ENCODE results near the gene NT5DC2. TPM values are rescaled to one million over a fixed set of nuclear protein-coding genes. Genes with fewer than 3 reads are reported as not detected.

NT5DC2 gene
- total RNA-seq, 2 donors from 2014 or later: 47.6 to 83.4 TPM

DNA sequence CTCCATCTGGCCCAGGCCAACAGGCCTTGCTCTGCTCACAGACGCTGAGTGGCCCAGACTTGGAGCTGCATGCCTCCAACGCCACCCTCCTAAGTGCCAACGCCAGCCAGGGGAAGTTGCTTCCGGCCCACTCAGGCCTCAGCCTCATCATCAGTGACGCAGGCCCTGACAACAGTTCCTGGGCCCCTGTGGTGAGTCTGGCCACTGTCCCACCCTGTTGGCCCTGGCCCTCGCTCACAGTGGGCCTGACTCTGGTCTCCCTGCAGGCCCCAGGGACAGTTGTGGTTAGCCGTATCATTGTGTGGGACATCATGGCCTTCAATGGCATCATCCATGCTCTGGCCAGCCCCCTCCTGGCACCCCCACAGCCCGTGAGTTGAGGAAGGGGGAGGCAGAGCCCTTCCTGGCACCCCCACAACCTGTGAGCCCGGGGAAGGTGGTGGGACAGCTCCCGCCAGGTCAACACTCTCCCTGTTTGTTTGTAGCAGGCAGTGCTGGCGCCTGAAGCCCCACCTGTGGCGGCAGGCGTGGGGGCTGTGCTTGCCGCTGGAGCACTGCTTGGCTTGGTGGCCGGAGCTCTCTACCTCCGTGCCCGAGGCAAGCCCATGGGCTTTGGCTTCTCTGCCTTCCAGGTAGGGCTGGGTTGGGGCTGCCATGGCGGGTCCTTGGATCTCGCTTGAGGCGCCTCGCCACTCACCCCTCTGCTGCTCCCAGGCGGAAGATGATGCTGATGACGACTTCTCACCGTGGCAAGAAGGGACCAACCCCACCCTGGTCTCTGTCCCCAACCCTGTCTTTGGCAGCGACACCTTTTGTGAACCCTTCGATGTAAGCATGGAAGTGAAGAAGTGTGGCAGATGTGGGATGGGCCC, 10.0 kb downstream of the NT5DC2 start:
- no peak for TF ChIP-seq CTCF (IDR thresholded peaks at IDR 0.05)
- peaks cover 7% of the 10 kb centered on the region for H3K36me3 ChIP-seq
- H3K27ac ChIP-seq: no peak overlapping the region

GRCh38 chr3:52522651-52523251, 10.9 kb downstream of the NT5DC2 start:
- no peak for TF ChIP-seq CTCF (IDR thresholded peaks at IDR 0.05)
- peaks cover 5% of the 10 kb centered on the region for H3K36me3 ChIP-seq
- no peak for ATAC-seq (ENCODE audit: insufficient number of reproducible peaks, low FRiP score, low read depth)
- H3K4me1 ChIP-seq (ENCODE audit: control insufficient read depth in 1 of 2, low read depth in 2 of 2): peaks cover 5 to 14% of the 10 kb centered on the region in 2 donors
- no peaks in the 10 kb centered on the region for H3K27me3 ChIP-seq (replicated peaks; ENCODE audit: insufficient read depth)
- no peak overlapping the region for H3K4me3 ChIP-seq
- H3K27ac ChIP-seq: no peak overlapping the region
- no peaks in the 10 kb centered on the region for H3K9me3 ChIP-seq
- DNase-seq (ENCODE audit: low spot score): no peak

More for the DNA sequence above, 10.0 kb downstream of the NT5DC2 start:
- DNase-seq (ENCODE audit: low spot score): no peak
- ATAC-seq (ENCODE audit: insufficient number of reproducible peaks, low FRiP score, low read depth): no peak
- H3K4me3 ChIP-seq: no peak overlapping the region
- H3K4me1 ChIP-seq (ENCODE audit: control insufficient read depth in 1 of 2, low read depth in 2 of 2): peaks cover 5 to 14% of the 10 kb centered on the region in 2 donors
- H3K9me3 ChIP-seq: no peaks in the 10 kb centered on the region
- no peaks in the 10 kb centered on the region for H3K27me3 ChIP-seq (replicated peaks; ENCODE audit: insufficient read depth)

DNA sequence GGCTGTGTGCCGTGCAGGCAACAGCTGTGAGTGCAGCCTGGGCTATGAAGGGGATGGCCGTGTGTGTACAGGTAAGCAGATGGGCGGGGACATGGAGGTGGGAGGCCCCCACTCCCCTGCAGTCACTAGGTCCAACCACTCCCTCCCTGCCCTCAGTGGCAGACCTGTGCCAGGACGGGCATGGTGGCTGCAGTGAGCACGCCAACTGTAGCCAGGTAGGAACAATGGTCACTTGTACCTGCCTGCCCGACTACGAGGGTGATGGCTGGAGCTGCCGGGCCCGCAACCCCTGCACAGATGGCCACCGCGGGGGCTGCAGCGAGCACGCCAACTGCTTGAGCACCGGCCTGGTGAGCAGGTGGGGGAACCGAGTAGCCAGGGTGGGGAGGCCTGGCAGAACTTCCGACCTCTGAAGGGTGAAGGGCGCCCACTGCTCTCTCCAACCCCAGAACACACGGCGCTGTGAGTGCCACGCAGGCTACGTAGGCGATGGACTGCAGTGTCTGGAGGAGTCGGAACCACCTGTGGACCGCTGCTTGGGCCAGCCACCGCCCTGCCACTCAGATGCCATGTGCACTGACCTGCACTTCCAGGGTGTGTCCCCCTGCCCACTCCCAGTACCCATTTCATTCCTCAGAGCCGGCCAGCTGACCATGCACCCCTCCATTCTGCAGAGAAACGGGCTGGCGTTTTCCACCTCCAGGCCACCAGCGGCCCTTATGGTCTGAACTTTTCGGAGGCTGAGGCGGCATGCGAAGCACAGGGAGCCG, 11.6 kb downstream of the NT5DC2 start:
- no peaks in the 10 kb centered on the region for H3K9me3 ChIP-seq
- DNase-seq (ENCODE audit: low spot score) (no peak), ATAC-seq (ENCODE audit: insufficient number of reproducible peaks, low FRiP score, low read depth) (no peak)
- TF ChIP-seq CTCF (IDR thresholded peaks at IDR 0.05): no peak
- H3K27me3 ChIP-seq (replicated peaks; ENCODE audit: insufficient read depth): no peaks in the 10 kb centered on the region
- no peaks in the 10 kb centered on the region for H3K36me3 ChIP-seq
- H3K4me3 ChIP-seq: no peak overlapping the region
- H3K4me1 ChIP-seq (ENCODE audit: control insufficient read depth in 1 of 2, low read depth in 2 of 2): peaks cover 5 to 14% of the 10 kb centered on the region in 2 donors
- no peak overlapping the region for H3K27ac ChIP-seq

- peaks cover 5 to 14% of the 10 kb centered on the region in 2 donors for H3K4me1 ChIP-seq (ENCODE audit: control insufficient read depth in 1 of 2, low read depth in 2 of 2)
- H3K9me3 ChIP-seq: no peaks in the 10 kb centered on the region
- no peak for TF ChIP-seq CTCF (IDR thresholded peaks at IDR 0.05)
- no peak overlapping the region for H3K27ac ChIP-seq
- ATAC-seq (ENCODE audit: insufficient number of reproducible peaks, low FRiP score, low read depth): no peak
- no peak overlapping the region for H3K4me3 ChIP-seq
- H3K36me3 ChIP-seq: no peaks in the 10 kb centered on the region
- no peaks in the 10 kb centered on the region for H3K27me3 ChIP-seq (replicated peaks; ENCODE audit: insufficient read depth)
- no peak for DNase-seq (ENCODE audit: low spot score)
Observed at GRCh38 chr3:52521488-52521824, 12.2 kb downstream of the NT5DC2 start.

Measured in thoracic aorta (tissue), 2 donors.